HG03469 (cell line): ENCODE data around the gene ZNF423.
"Not testable (repeated sequence)": the region's sequence is repeated elsewhere in the genome, so short reads cannot be mapped to it uniquely, and the experiment has no call there.

Source experiments
- ATAC-seq: cut with Tn5 transposase; IDR thresholded peaks from one replicate; pipeline ENCODE4 v1.9.1; 2021; ENCODE audit warnings: mild to moderate bottlenecking, moderate library complexity, moderate number of reproducible peaks; ENCODE audit not compliant: unreplicated experiment

ZNF423 gene

GRCh38 chr16:49575346-49576172, 280.4 kb downstream of the ZNF423 start:
- peak; percentile 92 for ATAC-seq

DNA sequence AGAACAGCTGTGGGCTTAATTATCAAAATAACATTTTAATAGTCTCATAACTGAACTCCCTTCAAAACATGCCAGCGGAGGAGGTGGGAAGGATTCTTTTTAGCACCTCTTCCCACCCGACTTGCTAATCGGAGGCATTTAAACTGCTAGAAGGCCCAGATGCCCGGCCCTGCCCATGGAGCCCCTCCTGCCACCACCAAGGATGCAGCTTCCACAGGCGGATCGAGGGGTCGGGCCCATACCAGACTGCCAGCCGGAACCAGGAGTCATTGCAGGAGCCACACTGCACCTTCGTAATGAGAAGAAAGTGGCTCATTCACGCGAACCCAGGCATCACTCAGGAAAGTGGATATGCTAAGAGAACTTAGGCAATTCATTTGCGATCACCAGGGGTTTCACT, 281.1 kb downstream of the ZNF423 start:
- no peak for ATAC-seq

GRCh38 chr16:49567950-49568349, 288.0 kb downstream of the ZNF423 start:
- no peak for ATAC-seq

- ATAC-seq = no peak
Observed at GRCh38 chr16:49566432-49566831, 289.5 kb downstream of the ZNF423 start.

GRCh38 chr16:49564496-49565229, 291.2 kb downstream of the ZNF423 start:
- no peak for ATAC-seq

DNA sequence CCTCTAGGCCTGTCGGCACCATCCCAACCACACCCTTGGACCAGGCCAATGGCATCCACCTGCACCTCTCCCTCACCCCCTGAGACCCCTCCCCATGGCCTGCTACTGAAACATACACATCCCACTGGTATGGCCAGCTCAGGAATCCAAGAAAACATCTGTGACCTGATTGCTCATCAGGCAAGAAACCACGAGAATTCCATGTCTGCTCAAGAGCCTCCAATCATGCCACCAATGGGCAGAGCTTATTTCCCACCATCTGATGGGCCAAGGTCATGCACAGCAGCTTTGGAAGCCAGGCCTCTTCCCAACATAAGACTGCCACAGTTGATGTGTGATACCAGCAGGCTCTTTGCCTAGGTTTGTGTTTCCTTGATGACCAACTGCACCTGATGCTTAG, 292.2 kb downstream of the ZNF423 start:
- no peak for ATAC-seq

DNA sequence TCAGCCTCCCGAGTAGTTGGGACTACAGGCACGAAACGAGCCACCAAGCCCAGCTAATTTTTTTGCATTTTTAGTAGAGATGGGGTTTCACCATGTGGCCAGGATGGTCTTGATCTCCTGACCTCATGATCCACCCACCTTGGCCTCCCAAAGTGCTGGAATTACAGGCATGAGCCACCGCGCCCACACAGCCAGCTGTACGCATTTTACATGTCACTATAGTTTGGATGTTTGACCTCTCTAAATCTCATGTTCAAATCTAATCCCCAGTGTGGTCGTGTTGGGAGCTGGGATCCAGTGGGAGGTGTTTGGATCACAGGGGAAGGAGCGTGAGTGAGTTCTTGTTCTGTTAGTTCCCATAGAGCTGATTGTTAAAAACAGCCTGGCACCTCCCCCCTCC, 293.0 kb downstream of the ZNF423 start:
- not testable (repeated sequence) for ATAC-seq

- ATAC-seq = no peak
Observed at GRCh38 chr16:49562228-49562627, 293.7 kb downstream of the ZNF423 start.

- ATAC-seq = no peak
Observed at GRCh38 chr16:49560004-49560830, 295.7 kb downstream of the ZNF423 start.

- no peak for ATAC-seq
Observed at GRCh38 chr16:49559242-49559641, 296.7 kb downstream of the ZNF423 start.

DNA sequence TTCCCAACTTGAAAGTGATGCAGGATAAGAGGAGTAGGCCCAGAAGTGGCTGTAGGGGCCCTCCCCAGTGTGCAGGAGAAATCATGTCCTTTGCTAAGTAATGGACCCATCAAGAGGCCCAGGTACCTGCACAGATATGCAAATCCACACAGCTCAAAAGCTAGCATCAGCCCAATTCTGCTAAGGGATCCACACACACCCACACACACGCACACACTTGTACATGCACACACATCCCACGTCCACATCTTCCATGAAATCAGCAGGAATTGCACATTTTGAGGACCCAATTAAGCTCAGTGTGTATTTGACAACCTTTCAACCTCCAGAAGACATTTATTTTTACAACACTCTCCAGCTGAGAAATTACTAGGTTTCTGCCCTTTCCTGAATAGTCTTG, 297.5 kb downstream of the ZNF423 start:
- no peak for ATAC-seq

DNA sequence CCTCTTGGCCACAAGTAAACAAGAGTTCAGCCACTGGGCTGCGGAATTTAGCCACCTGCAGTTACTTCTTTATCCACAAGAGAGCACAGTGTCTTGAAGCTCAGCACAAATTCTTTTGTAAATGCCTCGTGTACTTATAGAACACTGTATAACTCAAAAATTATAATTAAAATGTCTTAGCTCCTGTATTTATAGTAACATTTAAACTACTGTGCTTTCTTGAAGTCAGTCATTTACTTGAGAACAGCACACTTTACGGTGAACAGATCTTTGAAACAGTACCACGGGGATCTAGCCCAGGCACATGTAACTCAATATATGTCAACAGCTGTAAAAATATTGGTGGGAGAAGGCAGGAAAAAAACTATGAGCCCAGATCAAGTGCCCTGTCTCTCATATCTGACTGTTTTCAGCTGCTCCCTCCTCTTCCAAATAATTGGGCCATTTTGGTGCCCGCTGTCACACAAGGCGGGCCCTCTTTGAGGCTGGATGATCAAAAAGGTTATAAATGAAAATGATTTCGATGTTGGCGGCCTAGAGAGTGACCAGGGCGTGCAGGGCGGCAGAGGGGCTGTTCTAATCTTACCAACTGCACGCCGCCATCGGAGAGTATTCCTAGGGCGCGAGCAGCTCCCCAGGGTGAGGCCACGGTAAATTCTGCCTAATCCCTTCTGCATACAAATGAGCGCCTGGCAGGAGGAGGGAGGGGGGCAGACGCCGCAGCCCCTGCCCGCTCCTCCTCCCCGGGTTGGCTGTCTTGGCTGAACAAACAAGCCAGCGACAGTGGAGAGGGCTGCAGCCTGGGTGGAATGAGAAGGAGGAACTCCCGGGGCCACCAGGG, 299.1 kb downstream of the ZNF423 start:
- ATAC-seq = no peak

DNA sequence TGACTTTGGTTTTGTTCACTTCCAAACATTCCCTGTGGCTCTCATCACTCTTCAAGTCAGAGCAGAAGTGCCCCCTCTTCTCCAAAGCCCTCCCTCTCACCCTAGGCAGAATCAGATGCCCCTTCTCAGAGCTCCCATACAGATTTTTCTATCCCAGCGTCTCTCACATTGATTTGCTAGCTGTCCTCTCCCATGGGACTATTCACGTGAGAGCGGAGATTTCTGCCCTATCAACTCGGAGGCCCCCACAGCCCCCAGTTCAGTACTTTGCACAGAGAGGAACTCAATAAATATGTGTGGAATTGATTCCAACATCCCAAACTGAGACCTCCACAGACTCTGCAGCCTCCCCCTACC, 299.7 kb downstream of the ZNF423 start:
- no peak for ATAC-seq

GRCh38 chr16:49554681-49555080, 301.2 kb downstream of the ZNF423 start:
- ATAC-seq = no peak

DNA sequence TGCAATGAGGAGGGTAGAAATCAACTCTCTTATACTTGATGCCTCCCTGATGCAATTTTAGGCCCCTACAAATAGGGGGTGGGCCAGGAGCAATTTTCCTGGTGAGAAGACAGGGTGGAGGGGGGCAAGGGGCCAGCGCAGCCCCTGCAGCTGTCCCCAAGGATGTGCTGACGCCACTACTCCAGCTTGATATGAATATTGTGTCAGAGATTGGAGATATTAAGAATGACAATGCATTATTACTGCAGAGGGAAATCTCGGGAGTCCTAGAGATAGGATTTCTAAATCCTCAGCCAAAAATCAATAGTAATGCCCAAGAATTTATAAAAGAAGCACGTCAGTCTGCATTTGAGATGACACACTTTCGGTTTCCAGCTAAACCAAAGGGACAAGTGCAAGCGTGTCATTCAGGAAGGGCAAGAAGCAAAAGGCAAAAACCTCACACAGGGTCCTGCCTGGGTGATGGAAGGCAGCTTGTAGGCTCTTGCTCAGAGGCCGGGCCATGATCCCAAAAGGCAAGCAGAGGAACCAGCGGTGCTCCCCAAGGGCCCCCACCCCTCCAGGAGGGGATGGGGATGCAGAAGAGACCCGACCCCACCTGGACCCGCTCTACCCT, 303.5 kb downstream of the ZNF423 start:
- no peak for ATAC-seq

DNA sequence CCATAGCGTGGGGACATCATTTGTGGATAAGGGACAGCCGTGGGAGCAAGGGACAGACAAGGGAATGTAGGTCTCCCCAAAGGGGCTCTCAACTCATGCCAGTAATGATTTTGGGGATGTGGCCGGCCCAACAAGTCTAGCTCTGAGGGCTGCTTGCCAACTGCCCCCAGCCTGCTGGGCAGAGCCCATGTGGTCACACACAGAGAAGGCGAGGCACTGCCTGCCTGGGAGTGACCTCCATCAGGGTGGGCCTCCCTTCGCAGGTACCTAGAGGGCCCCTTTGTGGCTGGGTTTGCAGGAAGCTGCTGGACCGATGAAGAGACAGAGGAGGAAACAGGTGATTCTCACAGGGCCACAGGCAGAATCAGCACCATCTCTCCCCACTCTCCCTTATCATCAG, 305.2 kb downstream of the ZNF423 start:
- no peak for ATAC-seq

DNA sequence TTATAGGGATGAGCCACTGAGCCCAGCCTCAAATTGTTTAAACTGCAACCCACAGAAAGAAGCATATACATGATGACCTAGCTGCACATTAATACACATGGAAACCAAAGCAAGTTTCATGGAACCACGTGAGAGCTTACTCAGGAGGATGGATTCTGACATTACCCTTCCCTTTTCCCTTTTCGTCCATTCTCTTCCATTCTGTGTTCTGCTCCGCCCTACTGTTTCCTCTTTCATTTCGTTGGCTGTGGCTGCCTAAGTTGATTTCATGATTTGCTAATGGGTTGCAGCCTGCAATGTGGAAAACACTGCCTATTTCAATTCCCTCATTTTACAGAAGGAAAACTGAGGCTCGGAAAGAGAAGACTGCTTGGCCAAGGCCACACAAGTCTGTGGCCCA, 305.8 kb downstream of the ZNF423 start:
- ATAC-seq = no peak

- ATAC-seq = no peak
Observed at GRCh38 chr16:49548325-49548970, 307.5 kb downstream of the ZNF423 start.

GRCh38 chr16:49547448-49547847, 308.5 kb downstream of the ZNF423 start:
- no peak for ATAC-seq

DNA sequence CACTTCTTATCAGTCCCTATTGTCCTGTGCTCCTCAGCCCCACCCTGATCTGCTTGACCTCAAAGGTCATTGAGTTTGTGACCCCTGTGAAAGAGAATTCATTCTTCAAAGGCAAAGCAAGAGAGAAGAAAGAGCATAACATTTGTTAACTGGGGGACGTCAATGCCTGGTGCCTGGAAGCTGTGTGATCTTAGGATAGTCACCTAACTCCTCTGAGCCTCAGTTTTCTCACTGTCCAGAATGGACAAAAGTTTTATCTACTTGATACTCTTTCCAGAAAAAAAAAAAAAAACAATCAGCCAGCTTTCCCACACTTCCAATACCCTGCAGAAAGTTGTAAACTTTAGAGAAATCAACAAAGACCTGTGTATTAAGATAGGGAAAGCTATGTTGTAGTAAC, 309.2 kb downstream of the ZNF423 start:
- no peak for ATAC-seq
